HEK293 (cell line): Measurements from ENCODE around the gene CD101.

Experiments used
- GLI2 ChIP-seq: fragments of 450-650 bp; formaldehyde crosslinking; IDR thresholded peaks from 2 replicates; pipeline ENCODE4; 2017; ENCODE audit warnings: missing biosample characterization, missing genetic modification characterization, low read depth, borderline replicate concordance
- HIC1 ChIP-seq: fragments of 450-650 bp; formaldehyde crosslinking; IDR thresholded peaks from 2 replicates; pipeline ENCODE4 v1.5.1; 2016; ENCODE audit warnings: missing biosample characterization, missing genetic modification characterization
- PBX3 ChIP-seq: sonication (generic); formaldehyde crosslinking; IDR thresholded peaks from 2 replicates; pipeline ENCODE4 v1.8.1; 2022; ENCODE audit warnings: mild to moderate bottlenecking, moderate library complexity, missing genetic modification reagents
- REPIN1 ChIP-seq: fragments of 450-650 bp; formaldehyde crosslinking; IDR thresholded peaks from 2 replicates; pipeline ENCODE4 v1.5.1; 2017; ENCODE audit warnings: missing biosample characterization, missing genetic modification characterization, low read depth
- SP7 ChIP-seq: fragments of 450-650 bp; formaldehyde crosslinking; IDR thresholded peaks from 2 replicates; pipeline ENCODE4 v1.5.1; 2016; ENCODE audit warnings: missing biosample characterization, missing genetic modification characterization
- ZBTB10 ChIP-seq: fragments of 450-650 bp; formaldehyde crosslinking; IDR thresholded peaks from 2 replicates; pipeline ENCODE4 v1.5.1; 2016; ENCODE audit warnings: missing biosample characterization, missing genetic modification characterization
- ZBTB20 ChIP-seq: fragments of 450-650 bp; formaldehyde crosslinking; IDR thresholded peaks from 2 replicates; pipeline ENCODE4 v1.5.1; 2016; ENCODE audit warnings: missing biosample characterization, missing genetic modification characterization
- ZIC2 ChIP-seq: fragments of 450-650 bp; formaldehyde crosslinking; IDR thresholded peaks from 2 replicates; pipeline ENCODE4 v1.5.1; 2016; ENCODE audit warnings: missing biosample characterization, missing genetic modification characterization
- ZNF114 ChIP-seq: fragments of 450-650 bp; formaldehyde crosslinking; IDR thresholded peaks from 2 replicates; pipeline ENCODE4 v1.5.0; 2017; ENCODE audit warnings: missing biosample characterization, missing genetic modification characterization
- ZNF18 ChIP-seq: fragments of 450-650 bp; formaldehyde crosslinking; IDR thresholded peaks from 2 replicates; pipeline ENCODE4 v1.5.1; 2016; ENCODE audit warnings: missing biosample characterization, missing genetic modification characterization
- ZNF280C ChIP-seq: fragments of 450-650 bp; formaldehyde crosslinking; IDR thresholded peaks from 2 replicates; pipeline ENCODE4 v1.5.1; 2016; ENCODE audit warnings: missing biosample characterization, missing genetic modification characterization
- ZNF423 ChIP-seq: fragments of 450-650 bp; formaldehyde crosslinking; IDR thresholded peaks from 2 replicates; pipeline ENCODE4 v1.5.1; 2016; ENCODE audit warnings: missing biosample characterization, missing genetic modification characterization
- ZNF433 ChIP-seq: fragments of 450-650 bp; formaldehyde crosslinking; IDR thresholded peaks from 2 replicates; pipeline ENCODE4 v1.5.1; 2016; ENCODE audit warnings: missing biosample characterization, missing genetic modification characterization, low read depth
- ZNF48 ChIP-seq: fragments of 450-650 bp; formaldehyde crosslinking; IDR thresholded peaks from 2 replicates; pipeline ENCODE4 v1.5.1; 2016; ENCODE audit warnings: missing biosample characterization, missing genetic modification characterization
- ZNF513 ChIP-seq: fragments of 450-650 bp; IDR thresholded peaks from 2 replicates; pipeline ENCODE4 v1.5.1; 2018; ENCODE audit warnings: missing biosample characterization, missing genetic modification characterization
- ZNF518A ChIP-seq: fragments of 450-650 bp; formaldehyde crosslinking; conservative IDR thresholded peaks from 2 replicates; pipeline ENCODE4 v1.5.1; 2016; ENCODE audit warnings: low read depth, missing biosample characterization, missing genetic modification characterization
- ZNF529 ChIP-seq: fragments of 450-650 bp; formaldehyde crosslinking; IDR thresholded peaks from 2 replicates; pipeline ENCODE4 v1.5.1; 2017; ENCODE audit warnings: missing genetic modification characterization, missing biosample characterization; ENCODE audit not compliant: insufficient replicate concordance
- ZNF610 ChIP-seq: fragments of 450-650 bp; formaldehyde crosslinking; IDR thresholded peaks from 2 replicates; pipeline ENCODE4 v1.5.1; 2016; ENCODE audit warnings: missing biosample characterization, missing genetic modification characterization, borderline replicate concordance
- ZNF660 ChIP-seq: fragments of 450-650 bp; IDR thresholded peaks from 2 replicates; pipeline ENCODE4 v1.5.1; 2018; ENCODE audit warnings: missing biosample characterization, mild to moderate bottlenecking, missing genetic modification characterization
- ZNF707 ChIP-seq: fragments of 450-650 bp; formaldehyde crosslinking; IDR thresholded peaks from 2 replicates; pipeline ENCODE4 v1.5.1; 2016; ENCODE audit warnings: missing biosample characterization, missing genetic modification characterization
- ZNF792 ChIP-seq: fragments of 450-650 bp; formaldehyde crosslinking; IDR thresholded peaks from 2 replicates; pipeline ENCODE4 v1.5.1; 2016; ENCODE audit warnings: missing biosample characterization, missing genetic modification characterization
- ZSCAN23 ChIP-seq: fragments of 450-650 bp; formaldehyde crosslinking; IDR thresholded peaks from 2 replicates; pipeline ENCODE4 v1.5.1; 2016; ENCODE audit warnings: missing biosample characterization, missing genetic modification characterization

CD101 gene

GRCh38 chr1:117059678-117060440 lies 58.3 kb downstream of the CD101 start, which contains the start of gene TTF2 (continued):
- peak; percentile 54; the same call in 1 of the 2 replicates for TF ChIP-seq ZIC2 (tag by site-specific recombination)
- TF ChIP-seq ZBTB10 (tag by site-specific recombination), result peak; percentile 63
- no peak for TF ChIP-seq ZNF707 (tag by site-specific recombination)
- TF ChIP-seq GLI2, result no peak
- no peak for TF ChIP-seq ZNF433
- TF ChIP-seq ZNF610 (tag by site-specific recombination), result 0 out of 2 replicates have a peak, but pooled peaks have one; percentile 71
- TF ChIP-seq ZNF518A (tag by site-specific recombination), result no peak
- TF ChIP-seq ZNF529 (tag by site-specific recombination), result no peak
- 0 out of 2 replicates have a peak, but pooled peaks have one; percentile 26 for TF ChIP-seq ZBTB20
- peak; percentile 64; the same call in 1 of the 2 replicates for TF ChIP-seq HIC1 (tag by site-specific recombination)
- TF ChIP-seq ZNF48 (tag by site-specific recombination), result no peak
- peak; percentile 88 for TF ChIP-seq ZNF660 (tag by site-specific recombination)
- TF ChIP-seq ZNF280C (tag by site-specific recombination), result no peak
- no peak; the same call in 1 of the 2 replicates for TF ChIP-seq ZSCAN23 (tag by site-specific recombination)
- TF ChIP-seq REPIN1 (tag by site-specific recombination), result no peak
- TF ChIP-seq ZNF513 (tag by site-specific recombination), result no peak
- TF ChIP-seq ZNF18, result 0 out of 2 replicates have a peak, but pooled peaks have one; percentile 42
- no peak for TF ChIP-seq PBX3 (CRISPR knock-in tag)
- no peak for TF ChIP-seq ZNF792
- TF ChIP-seq ZNF423 (tag by site-specific recombination), result no peak
- no peak for TF ChIP-seq ZNF114 (tag by site-specific recombination)
- peak; percentile 69; the same call in 1 of the 2 replicates for TF ChIP-seq SP7 (tag by site-specific recombination)
